Measurements from ENCODE around the gene TTC21B.

The TTC21B gene

GRCh38 chr2:165920748-165921147 lies 32.8 kb downstream of the TTC21B start:
- no peak for DNase-seq

GRCh38 chr2:165913636-165914035 lies 39.9 kb downstream of the TTC21B start:
- no peak for DNase-seq

- DNase-seq: no peak
These were observed 41.6 kb downstream of the TTC21B start for GRCh38 chr2:165911981-165912380.

GRCh38 chr2:165911231-165911630 lies 42.3 kb downstream of the TTC21B start:
- DNase-seq: no peak

- no peak for DNase-seq
These were observed 44.1 kb downstream of the TTC21B start for GRCh38 chr2:165909466-165909865.

- DNase-seq: no peak
These were observed 47.7 kb downstream of the TTC21B start for GRCh38 chr2:165905854-165906253.

GRCh38 chr2:165905269-165905668 lies 48.3 kb downstream of the TTC21B start:
- DNase-seq: no peak

GRCh38 chr2:165904432-165904831 lies 49.1 kb downstream of the TTC21B start:
- no peak for DNase-seq

GRCh38 chr2:165903406-165903805 lies 50.2 kb downstream of the TTC21B start:
- DNase-seq: no peak

GRCh38 chr2:165902934-165903333 lies 50.6 kb downstream of the TTC21B start:
- peak; percentile 21 for DNase-seq

- no peak for DNase-seq
These were observed 51.8 kb downstream of the TTC21B start for GRCh38 chr2:165901620-165902298.

- DNase-seq: no peak
These were observed 54.3 kb downstream of the TTC21B start for GRCh38 chr2:165899311-165899710.

- DNase-seq: peak; percentile 63
These were observed 55.2 kb downstream of the TTC21B start for GRCh38 chr2:165898381-165898780.

GRCh38 chr2:165897726-165898125 lies 55.9 kb downstream of the TTC21B start:
- peak; percentile 94 for DNase-seq

GRCh38 chr2:165897074-165897473 lies 56.5 kb downstream of the TTC21B start:
- no peak for DNase-seq

GRCh38 chr2:165895974-165896373 lies 57.6 kb downstream of the TTC21B start:
- no peak for DNase-seq

- no peak for DNase-seq
These were observed 60.0 kb downstream of the TTC21B start for GRCh38 chr2:165893556-165893955.

GRCh38 chr2:165892526-165892925 lies 61.0 kb downstream of the TTC21B start:
- peak; percentile 26 for DNase-seq

GRCh38 chr2:165891943-165892342 lies 61.6 kb downstream of the TTC21B start:
- no peak for DNase-seq

- no peak for DNase-seq
These were observed 62.2 kb downstream of the TTC21B start for GRCh38 chr2:165891345-165891744.

- DNase-seq: no peak
These were observed 63.8 kb downstream of the TTC21B start for GRCh38 chr2:165889798-165890197.

GRCh38 chr2:165889158-165889557 lies 64.4 kb downstream of the TTC21B start:
- no peak for DNase-seq

- peak; percentile 50 for DNase-seq
These were observed 65.4 kb downstream of the TTC21B start for GRCh38 chr2:165888171-165888570.

GRCh38 chr2:165886487-165887146 lies 67.0 kb downstream of the TTC21B start:
- no peak for DNase-seq
